Kasumi-1 (cell line): Measurements from ENCODE around the gene TIPRL.

Experiments used
- DNase-seq, 2 experiments: peaks; one replicate each; lab custom pipeline; 2025; lab: John Stamatoyannopoulos, UW

Gene TIPRL

DNA sequence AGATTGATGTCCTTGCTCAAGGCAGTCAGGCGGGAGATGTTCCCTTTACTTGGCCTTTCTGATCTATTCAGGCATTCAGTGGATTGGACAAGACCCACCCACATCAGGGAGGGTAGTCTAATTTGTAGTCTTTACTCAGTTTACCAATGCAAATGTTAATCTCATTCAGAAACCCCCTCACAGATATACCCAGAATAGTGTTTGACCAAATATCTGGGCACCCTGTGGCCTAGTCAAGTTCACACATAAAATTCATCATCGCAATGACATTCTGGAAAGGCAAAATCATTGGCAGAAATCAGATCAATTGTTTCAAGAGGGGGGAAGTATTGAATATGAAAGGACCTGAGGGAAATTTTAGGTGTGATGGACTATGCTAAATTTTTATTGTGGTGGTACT lies 34.6 kb downstream of the TIPRL start:
- no peak for DNase-seq

DNA sequence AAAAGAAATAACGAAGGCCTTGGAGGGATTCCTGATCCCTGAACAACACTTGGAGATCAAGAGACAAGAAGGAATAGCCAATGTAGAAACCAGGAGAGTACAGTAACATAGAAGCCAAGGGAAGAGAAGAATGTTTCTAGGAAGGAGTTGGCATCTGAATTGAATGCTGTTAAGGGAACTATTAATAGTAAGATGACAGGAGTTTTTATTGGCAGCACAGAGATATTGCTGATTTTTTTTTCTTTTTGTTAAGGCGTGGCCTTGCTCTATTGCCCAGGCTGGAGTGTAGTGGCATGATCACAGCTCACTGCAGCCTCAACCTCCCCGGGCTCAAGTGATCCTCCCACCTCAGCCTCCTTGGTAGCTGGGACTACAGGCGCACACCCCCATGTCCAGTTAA lies 37.4 kb downstream of the TIPRL start:
- no peak for DNase-seq

DNA sequence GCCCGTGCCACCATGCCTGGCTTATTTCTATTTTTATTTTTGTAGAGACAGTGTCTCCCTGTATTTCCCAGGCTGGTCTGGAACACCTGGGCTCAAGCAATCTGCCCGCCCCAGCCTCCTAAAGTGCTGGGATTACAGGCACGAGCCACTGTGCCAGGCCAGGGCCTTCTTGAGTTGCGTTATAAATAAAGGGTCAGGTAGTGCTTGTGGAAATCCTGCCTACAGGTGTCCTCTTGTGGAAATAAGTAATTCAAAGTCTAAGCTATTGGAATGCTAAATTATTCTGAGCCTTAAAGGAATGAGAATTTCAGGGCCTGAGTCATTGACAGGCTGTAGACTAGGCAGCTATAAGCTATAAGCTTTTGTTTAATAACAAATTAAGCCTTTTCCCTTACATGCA lies 38.9 kb downstream of the TIPRL start:
- no peak for DNase-seq

DNA sequence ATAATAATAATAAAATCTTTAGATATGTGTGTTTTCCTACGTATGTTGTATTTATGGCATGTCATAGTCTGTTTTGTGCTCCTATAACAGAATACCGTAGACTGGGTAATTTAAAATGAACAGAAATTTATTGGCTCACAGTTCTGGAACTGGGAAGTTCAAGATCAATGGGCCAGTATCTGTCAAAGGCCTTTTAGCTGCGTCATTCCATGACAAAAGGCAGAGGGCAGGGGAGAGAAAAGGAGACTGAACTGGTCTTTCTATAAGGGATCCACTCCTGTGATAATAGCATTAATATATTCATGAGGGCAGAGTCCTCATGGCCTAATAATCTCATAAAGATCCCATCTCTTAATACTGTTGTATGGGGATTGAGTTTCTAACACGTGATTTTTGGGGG lies 39.9 kb downstream of the TIPRL start:
- DNase-seq, result no peak

DNA sequence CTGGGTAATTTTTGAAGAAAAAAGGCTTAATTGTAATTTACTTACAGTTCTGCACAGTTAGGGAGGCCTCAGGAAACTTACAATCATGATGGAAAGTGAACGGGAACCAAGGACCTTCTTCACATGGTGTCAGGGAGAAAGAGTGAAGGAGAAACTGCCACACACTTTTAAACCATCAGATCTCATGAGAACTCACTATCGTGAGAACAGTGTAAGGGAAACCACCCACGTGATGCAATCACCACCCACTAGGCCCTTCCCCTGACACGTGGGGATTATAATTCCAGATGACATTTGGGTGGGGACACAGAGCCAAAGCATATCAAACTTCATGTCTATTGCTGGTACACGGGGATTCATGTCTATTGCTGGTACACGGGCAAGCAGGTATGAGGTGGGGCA lies 41.7 kb downstream of the TIPRL start:
- DNase-seq, result no peak

DNA sequence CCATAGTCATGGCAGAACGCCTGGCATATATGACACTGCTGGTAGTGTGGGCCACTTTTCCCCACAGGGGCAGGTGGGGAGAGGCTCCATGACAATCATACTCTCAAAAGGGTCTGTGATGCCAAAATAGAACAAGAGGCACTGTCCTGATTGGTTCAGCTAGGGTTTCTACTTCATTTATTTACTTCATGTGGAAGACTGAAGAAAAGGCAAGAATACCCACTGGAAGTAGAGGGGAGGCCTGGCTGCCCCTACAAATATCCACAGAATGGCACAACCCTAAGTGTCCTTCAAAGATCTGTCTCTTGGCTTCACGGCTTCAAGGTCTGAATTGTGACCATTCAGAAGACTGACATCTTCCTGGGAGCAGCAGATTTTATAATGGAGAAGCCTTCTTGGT lies 42.5 kb downstream of the TIPRL start:
- no peak for DNase-seq

DNA sequence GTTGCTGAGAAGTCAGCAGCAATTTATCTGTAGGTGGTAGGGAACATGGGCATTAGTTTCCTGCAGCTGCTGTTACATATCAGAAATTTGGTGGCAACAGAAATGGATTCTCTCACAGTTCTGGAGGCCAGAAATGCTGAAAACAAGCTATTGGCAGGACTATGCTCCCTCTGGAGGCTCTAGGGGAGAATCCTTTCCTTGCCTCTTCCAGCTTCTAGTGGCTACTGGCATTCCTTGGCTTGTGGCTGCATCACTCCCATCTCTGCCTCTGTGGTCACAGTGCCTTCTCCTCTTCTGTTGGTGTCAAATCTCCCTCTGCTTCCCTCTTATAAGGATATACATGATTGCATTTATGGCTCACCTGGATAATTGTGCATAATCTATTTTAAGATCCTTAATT lies 44.5 kb downstream of the TIPRL start:
- no peak for DNase-seq

DNA sequence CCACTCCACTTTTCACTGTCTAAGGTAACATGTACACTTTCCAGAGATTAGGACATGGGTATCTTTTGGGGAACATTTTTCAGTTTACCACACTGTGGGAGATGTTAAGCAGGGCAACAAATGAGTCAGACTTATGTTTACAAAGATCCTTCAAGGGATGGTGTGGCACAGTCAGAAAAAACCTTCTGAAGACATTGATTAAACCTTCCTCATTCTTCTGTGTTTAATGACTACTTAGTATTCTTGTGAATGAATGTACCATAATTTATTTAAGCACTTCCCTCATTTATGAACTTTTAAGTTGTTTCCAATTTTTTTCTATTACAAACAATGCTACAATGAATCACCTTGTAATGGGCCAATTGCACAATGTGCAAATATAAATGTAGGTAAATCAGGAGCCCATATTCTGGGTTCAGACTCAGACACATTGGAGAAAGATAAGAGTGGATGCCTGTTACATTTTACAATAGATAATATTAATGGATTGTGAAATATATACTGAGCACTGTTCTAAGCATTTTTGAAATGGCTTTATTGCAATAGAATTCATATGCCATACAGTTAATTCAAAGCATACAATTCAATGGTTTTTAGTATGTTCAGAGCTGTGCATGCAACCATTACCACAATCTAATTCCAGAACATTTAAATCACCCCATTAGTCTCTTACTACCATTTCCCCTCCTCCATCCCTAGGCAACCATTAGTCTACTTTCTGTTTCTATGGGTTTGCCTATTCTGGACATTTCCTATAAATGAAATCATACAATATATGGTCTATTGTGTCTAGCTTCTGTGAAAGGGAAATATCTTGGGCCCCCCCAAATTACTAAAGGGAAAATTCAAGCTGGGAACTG lies 45.1 kb downstream of the TIPRL start:
- DNase-seq, result no peak

DNA sequence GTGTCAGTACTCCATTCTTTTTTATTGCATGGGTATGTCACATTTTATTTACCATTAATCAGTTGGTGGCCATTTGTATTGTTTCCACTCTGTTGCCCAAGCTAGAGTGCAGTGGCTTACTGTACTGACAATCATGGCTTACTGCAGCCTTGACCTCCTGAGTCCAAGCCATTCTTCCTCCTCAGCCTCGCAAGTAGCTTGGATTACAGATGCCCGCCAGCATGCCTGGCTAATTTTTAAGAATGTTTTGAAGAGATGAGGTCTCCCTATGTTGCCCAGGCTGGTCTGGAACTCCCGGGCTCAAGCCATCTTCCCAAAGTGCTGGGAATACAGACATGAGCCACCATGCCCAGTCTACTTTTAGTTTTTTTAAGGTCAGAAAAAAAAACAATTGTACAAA lies 46.2 kb downstream of the TIPRL start:
- DNase-seq, result no peak

DNA sequence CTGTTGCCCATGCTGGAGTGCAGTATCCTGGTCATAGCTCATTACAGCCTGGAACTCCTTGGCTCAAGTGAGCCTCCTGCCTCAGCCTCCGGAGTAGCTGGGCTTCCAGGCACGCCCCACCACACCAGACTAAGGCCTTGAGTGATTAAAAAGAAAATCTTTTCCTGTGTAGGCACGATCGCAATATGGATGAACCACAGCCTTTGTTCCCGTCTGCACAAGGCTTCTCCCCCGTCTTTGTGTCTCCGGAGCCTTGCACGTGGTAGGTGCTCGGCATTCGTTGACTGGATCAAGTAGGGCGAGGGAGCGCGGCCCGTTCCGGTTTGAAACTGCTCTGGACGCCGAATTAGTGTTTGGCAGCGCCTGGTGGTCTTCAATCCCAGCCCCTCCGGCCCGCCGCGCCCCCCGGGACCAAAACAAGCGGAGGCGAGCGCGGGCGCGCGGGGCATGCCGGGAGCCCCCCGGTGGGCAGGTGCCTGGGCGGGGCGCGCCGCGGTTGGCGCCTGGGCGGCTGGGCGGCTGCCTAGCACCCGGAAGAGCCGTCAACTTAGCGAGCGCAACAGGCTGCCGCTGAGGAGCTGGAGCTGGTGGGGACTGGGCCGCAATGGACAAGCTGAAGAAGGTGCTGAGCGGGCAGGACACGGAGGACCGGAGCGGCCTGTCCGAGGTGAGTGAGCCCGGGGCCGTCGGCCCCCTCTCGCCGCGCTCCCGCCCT lies 46.9 kb downstream of the TIPRL start, which contains the start of gene SFT2D2:
Gene SFT2D2 (plus strand): TSS at position 529 of the 715 bp plus-strand sequence. CDS start 76 bp downstream, at position 605.
- DNase-seq, result peak; percentile 72 to 79

DNA sequence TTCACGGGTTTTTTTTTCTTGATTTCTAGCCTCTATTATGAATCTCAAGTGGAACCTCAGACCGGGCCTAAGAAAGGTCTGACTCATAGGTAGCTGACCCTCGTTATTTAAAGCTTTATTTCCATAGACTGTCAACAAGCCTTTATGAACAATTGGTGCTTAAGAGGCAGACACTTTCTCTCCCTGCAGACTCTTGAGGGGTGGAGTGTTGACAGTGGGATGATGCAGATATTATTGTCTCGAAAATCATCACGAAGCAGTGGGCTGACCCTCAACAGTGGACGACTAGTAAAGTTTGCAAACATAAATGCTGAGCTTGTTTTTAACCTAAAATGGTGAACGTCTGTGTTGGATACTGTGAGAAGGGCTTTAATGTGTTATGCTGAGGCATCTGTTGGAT lies 48.9 kb downstream of the TIPRL start:
- no peak for DNase-seq

DNA sequence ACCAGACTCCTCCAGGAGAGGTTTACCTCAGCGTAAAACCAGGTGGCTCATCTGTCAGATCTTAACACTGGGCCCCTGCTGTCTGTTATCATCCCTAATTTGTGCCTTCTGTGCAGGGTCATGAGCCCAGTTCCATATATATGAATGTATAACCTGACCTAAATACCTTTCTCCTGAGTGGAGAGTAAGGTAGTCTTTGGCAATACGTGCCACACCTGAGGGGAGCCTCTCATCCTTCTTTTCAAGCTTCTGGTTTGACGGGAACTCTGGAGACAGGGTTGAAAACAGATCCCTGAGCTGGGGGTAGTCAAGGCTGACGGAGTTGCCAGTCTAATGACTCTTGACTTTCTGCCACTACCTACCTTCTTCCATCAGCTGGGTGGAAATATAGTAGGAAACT lies 51.1 kb downstream of the TIPRL start:
- no peak for DNase-seq

DNA sequence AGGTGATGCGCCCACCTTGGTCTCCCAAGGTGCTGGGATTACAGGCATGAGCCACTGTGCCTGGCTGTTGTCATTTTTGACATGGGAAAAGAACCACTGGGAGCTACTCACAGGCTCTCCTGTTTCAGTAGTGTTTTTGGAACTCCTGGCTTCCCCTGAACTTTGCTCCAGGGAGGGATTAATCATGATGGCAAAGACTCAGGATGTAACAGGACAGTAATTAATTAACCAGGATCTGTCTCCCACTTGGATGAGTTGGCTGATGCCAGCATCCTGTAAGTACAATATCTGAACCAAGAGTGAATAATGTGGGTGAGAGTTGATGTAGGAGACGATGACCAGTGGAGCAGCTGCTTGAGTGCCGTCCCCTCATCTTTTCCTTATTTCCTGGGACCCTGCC lies 51.9 kb downstream of the TIPRL start:
- DNase-seq, result no peak

DNA sequence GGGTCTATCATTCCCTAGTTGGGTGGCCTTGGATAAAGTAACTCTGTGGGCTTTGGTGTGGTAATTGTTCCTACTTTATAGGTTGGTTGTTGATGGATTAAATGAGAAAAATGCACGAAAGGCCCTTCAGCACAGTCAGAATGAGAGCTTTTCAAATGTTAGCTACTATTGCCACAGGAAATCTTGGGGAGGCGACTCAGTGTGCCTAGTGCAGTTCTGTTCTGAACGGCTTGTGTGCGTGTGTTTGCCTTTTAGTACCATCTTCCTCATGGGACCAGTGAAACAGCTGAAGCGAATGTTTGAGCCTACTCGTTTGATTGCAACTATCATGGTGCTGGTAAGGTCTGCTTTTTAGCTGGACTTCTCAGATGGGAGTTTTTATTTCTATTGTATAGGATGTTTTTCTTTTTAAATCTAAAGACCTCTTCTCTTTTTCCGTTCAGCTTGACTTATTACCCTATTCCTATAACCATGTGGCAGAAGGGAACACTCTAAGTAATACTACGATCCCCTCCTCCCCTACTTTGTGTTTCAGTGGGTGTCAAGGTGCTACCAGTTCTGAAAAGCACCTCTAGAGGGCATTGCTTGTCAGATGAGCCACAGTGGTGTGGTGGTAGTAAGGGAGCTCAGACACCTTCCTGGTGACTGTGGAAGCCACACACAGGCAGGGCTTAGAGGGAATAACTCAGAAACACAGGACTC lies 56.2 kb downstream of the TIPRL start:
- peak; percentile 64 to 70 for DNase-seq

DNA sequence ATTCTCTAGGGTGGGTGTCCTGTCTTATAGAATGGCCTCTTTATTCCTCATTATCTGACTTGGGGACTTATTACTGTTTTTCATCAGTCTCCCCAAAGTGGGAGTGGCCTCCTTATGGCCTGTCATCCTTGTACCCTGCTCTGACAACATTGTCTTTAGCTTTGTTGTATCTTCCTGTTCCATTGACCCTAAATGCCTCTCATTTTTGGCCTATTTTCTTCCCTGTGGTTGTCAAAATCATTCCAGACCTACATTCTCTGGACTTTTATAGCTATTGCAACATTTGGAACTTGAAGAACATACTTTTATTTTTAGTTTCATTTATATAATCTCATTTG lies 56.8 kb downstream of the TIPRL start:
- DNase-seq, result no peak

DNA sequence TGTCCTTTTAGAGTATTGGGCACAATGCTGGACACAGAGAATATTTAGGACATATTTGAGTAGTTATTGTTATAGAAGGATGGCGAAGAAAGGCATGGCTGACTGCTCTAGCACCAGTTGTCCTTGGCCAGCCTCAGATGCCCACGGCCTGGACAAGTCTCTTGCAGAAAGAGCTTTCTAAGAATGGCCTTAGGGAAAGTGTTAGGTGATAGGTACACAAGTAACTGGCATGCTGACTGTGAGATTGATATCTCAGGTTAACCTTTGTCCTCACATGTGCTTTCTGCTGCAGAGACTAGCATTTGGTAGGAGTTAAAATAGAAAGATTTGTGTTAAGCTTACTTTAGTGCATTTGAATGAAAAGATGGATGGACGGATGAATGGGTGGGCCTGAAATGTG lies 57.2 kb downstream of the TIPRL start:
- DNase-seq, result no peak

DNA sequence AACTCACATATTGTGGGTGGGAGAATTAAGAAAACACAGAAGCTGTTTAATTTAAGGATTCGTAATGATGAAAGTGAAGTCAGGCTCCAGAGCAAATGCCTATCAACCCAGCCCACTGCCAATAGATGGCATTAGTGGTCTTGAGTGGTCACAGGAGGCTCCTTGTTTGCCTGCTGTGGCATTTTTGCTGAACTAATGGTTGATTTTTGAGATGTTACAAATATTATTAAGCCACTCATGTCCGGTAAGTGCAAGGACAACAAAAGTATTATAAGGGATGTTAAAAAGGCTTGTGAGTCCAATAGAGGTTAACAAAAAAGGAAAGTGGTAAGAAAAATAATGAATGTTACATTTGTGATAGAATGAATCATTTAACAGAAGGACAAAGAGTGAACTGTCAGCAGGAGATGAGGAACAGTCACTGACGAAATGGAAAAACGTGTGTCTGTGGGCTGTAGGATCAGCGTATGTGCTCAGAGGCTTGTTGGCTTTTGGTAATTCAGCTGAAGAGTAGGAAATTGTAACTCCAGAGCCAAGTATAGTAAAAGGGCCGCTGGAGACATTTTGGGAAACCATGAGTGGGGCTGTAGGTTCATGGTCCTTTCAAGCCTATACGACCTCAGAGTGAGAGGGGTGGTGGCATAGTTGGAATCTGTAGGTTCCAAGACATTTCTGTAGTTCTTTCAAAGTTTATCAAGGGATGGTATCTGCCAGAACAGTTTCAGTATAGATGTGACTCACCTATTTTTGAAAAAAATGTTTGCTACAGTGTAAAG lies 58.3 kb downstream of the TIPRL start:
- no peak for DNase-seq

DNA sequence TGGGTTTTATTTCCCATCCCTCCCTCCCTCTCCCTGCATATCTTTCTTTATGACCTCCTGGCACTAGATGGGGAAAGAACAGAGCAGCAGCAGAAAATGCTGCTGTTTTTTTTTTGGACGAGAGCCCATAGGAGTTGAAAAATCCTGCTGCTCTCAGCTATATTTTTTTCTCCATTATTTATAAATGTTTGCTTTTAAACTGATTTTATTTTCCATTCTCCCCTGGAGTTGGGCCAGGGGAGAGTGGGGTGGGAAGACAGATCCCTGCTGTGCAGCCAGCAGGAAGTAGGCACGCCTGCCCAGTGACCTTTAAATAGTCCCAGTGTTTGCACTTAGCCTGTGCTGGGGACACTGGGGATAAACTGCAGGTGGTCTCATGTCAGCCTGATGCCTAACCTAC lies 64.4 kb downstream of the TIPRL start:
- DNase-seq, result no peak

DNA sequence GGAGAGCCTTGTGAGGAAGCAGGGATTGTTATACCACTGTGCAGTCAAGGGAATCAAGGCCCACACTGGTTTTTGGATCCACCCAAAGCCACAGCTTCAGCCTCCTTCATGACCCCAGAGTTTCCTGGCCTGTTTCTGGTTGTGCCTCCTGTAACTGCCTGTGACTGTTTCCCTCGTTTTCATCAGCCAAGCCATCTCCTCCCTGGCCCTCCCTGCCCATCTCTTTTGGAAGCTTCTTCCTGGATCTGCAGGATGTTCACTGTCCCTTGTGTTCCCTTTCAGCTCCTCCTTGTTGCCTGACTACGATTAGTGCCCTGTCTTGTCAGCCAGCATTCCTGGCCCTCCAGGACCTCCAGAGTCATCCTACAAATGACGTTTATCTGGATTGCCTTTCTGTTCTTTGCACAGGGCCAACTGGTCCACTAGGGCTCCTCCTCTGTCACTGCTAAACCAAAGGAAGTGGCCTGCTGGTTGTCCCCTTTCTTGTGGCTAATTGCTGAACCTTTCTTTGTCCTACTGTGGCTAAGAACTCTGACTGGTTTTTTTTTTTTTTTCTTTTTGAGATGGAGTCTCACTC lies 65.0 kb downstream of the TIPRL start:
- DNase-seq, result no peak

DNA sequence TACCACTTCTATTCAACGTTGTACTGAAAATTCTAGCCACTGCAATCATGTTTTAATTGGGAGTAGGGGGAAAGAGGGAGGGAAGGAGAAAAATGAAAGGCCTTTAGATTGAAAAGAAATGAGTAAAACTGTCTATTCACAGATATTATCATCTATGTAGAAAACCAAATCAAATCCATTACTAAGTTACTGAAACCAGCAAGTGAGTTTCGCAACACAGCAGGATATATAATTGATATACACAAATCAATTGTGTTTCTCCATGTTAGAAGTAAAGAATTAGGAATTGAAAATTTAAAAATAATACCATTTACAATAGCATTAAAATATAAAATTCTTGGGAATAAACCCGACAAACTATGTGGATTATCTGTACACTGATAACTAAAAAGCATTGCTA lies 66.3 kb downstream of the TIPRL start:
- no peak for DNase-seq

DNA sequence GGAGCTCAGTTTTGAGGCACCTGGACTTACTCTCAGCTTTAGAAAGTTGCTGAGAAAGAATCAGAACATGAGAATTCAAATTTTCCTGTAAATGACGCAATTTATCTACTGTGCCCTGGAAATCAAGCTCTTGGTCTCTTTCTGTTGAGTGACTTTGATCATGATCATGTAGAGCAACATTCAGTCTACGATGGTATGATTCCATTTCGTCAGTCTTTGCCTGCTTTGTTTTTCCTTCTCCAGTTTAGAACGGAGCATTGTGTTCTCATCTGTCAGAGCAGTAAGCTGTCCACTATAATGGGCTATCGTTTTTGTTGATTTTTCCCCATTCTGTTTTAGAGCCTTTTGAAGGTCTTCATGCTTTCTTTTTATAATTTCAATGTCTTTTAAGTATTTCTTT lies 67.7 kb downstream of the TIPRL start:
- DNase-seq, result no peak
